Activated naive CD4-positive, alpha-beta T cell (primary cell): Measurements from ENCODE around the gene ACMSD.
"Not testable (repeated sequence)": the region's sequence is repeated elsewhere in the genome, so short reads cannot be mapped to it uniquely, and the experiment has no call there.

Source experiments
- DNase-seq, 4 experiments: peaks; one replicate each; lab custom pipeline; 2025; lab: John Stamatoyannopoulos, UW

The ACMSD gene

DNA sequence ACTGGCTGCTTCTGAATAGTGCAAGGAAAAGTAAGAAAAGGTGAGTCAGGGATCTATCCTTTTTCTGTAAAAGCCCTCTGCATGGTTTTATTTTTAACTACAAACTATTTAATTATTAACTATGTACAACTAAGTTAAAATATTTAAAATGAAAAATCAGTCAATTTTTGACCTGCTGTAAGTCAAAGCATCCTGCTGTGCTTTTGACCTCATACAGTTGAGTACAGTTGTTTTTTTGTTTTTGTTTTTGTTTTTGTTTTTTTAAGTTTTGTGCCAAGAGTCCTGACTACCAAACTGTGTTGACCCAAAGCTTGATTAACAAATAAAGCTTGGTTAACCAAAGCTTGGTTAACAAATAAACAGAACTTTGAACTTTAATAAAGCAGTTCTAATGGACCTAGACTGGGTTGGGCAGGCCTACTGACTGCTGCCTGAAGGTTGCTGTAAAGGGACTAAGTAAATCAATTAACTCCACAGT lies at the start of gene ACMSD:
Gene ACMSD (plus strand): TSS at position 474 of the 478 bp plus-strand sequence. CDS start 67 bp downstream, outside the sequence.
- DNase-seq = no peak

DNA sequence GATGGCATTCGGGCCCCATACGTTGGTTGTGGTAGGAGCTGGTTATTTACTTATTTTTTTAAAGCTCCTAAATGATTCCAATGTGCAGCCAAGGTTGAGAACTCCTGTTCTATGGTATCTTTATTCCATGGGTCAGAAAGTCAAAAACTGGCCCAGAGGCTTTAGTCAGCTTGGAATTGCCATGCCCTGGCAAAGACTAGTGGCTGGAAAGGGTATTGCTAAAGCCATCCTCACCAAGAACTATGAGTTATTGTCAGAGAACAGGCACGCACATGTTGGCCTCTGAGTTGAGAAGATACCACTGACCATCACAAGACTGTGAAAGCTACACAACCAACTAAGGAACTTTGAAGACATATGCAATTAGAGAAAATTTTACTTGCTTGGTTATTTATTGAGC lies 47.9 kb upstream of the ACMSD start:
- no peak for DNase-seq

DNA sequence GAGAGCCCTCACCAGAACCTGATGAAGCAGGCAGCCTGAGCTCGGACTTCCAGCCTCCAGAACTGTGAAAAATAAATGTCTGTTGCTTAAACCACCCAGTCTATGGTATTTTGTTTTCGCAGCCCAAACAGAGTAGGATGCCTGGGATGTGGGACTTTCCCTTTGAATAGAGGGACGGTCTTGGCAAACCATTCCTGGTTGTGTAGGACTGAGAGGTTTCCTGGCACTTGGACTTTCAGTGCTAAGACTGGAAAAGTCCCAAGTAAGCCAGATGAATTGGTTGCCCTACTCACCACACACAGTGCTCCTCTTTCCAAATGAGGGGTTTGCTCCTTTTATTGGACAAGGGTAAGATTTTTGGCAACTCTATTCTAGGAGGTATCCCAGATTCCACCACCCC lies 46.8 kb upstream of the ACMSD start:
- no peak for DNase-seq

DNA sequence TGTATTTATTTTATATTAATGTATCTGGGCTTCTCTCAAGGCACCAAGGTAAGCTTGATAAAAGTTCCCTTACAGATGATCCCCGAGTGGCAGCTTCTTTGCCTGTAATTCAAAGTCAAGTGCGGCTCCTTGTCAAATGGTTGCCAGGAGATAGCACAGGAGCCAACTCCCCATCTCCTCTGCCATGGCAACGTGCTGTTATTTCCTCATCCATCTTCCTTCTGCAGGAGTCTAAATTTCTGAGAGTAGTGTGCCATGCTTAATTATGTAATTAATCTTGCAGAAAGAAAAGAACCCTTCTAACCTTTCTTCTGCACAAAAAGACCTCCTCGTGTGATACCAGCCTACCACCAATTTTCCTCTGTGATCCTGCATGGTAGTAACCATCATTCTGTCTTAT lies 46.2 kb upstream of the ACMSD start:
- no peak for DNase-seq

DNA sequence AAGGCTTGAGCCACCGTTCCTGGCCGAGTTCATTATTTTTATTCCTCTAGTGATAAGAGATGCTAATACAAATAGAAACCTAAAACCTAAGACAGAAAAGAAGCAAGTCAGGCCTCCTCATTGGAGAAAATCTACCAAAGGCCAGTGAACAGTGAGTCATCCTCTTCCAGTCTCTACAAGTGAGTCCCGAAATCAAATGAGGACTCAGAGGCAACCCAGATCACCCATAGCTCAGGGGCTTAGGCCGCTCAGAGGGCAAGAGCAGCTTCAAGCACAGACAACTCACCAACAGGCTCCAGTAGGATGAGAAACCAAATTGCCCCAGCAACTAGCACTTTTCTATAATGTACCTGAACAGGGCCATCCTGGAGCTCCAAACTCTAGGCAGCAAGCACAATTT lies 42.7 kb upstream of the ACMSD start:
- no peak for DNase-seq

DNA sequence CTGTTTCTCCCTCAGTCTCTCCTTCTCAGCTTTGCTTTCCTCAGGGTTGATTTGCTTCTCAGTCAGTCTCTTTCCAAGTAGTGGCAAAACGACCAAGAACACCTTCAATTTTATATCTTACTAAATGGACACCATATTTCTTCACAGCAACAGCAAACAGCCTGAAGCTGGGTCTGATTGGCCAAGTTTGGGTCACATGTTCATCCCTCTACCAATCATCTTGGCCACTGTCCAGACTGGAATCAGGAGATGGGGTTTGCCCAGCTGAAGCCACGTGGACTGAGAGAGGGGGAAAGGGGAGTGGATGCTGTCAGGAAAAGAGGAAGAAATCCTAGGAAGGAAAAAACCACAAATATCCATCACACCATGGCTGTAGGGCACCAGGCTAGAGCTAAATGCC lies 42.0 kb upstream of the ACMSD start:
- DNase-seq = no peak

DNA sequence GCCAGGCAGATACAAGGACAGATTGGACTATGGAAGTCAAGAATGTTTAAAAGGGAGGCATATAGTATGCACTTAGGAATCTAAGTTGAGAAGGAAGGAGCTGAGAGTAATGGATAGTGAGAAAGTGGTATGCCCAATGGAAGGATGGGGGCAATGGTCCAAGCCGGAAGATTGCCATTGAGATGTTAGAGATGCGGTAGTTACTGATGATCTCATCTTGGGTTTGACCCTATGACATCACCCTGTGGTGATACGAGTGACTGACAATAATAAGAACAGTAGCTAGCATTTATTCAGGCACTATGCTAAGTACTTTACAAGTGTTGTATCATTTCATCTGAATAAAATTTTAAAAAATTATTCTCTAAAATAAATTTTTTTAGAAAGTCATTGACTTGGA lies 38.5 kb upstream of the ACMSD start:
- no peak for DNase-seq

DNA sequence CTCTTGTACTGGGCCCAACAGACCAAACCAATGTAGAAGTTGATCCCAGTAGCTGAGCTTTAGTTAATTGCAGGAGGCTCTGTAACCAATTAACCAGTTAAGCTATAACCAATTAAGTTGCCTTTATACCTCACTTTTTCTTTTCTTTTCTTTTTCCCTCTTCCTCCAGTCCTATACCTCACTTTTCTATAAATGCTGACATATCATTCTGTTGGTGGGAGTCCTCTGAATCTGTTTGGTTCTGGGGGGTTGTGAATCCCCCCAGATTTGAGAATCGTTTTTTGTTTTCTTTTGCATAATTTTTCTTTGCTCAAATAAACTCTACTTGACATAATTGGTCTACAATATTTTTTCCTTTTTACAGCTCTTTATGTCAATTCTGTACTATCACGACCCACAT lies 38.1 kb upstream of the ACMSD start:
- no peak for DNase-seq

DNA sequence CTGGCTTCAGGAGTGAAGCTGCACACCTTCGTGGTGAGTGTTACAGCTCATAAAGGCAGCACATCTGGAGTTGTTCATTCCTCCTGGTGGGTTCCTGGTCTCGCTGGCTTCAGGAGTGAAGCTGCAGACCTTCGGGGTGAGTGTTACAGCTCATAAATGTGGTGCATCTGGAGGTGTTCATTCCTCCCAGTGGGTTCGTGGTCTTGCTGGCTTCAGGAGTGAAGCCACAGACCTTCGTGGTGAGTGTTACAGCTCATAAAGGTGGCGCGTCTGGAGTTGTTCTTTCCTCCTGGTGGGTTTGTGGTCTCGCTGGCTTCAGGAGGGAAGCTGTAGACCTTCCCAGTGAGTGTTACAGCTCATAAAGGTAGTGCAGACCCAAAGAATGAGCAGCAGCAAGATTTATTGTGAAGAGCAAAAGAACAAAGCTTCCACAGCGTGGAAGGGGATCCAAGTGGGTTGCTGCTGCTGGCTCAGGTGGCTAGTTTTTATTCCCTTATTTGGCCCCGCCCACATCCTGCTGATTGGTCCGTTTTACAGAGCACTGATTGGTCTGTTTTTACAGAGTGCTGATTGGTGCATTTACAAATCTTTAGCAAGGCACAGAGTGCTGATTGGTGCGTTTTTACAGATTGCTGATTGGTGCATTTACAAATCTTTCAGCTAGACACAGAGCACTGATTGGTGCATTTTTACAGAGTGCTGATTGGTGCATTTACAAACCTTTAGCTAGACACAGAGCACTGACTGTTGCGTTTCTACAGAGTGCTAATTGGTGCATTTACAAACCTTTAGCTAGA lies 34.6 kb upstream of the ACMSD start:
- DNase-seq = not testable (repeated sequence)

DNA sequence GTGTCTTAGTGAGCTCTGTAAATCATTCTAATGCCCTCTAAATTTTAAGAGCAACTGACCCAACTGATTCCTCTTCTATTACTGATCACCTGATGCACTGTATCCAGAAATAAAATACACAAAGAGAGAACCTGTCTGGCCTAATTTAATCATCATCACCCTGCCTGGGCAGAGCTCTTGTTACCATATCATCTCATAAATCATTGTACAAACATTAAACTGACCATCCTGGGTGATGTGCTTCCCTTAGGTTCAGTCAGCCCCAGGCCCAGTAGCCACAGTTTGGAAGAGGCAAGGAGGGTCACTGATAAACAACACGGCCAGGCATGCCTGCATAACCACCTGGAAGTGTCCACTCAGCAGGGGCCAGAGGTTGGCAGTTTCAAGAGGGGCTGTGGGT lies 22.7 kb upstream of the ACMSD start:
- no peak for DNase-seq

DNA sequence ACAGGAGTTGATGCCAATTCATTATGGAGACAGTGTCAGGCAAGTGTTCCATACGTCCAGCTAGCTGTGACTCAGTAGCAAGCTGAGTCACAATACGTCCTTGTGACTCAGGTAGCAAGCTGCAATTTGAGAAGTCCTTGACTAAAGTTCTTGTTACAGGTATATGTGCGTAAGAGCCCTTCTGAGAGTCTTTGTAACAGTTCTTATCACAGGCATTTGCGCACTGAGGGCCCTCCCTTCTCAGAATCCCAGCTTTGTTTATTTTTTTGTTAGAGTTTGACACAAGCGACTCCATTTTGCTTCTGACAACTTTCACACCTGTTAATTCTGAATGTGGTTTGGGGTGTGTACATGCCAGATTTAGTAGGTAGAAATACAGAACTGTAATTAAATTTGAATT lies 20.1 kb upstream of the ACMSD start:
- no peak for DNase-seq

DNA sequence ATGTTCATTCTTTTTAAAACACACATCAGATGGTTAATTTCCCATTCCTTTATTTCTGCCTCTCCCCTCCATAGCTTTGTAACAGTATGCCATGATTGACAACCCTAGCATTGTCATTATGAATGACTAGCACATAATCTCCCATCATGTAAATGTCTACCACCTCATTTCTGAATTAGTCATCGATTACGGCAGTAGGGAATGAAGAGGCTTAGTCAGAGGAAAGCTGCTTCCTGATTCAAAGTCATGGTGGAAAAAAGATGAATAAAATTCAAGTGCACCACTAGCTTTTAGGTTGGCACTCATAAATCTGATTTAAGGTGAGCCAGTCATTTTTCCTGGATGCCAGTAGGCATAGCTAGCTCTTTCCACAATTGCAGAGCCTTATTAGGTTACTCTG lies 19.1 kb upstream of the ACMSD start:
- DNase-seq = no peak

DNA sequence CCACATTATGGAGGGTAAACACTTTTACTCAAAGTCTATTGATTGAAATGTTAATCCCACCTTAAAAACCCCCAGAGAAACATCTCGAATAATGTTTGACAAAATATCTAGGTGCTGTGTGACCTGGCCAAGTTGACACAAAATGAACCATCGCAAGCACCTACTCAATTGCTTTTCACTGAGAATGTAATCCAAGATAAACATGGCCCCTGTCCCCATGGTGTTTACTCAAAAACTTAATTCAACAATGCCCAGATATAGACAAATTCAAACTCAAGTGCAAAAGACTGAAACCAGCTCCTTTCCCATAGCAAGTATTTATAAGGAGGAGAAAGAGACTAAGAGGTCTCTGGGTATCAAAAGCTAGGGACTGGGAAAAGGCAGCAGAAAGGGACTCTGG lies 15.0 kb upstream of the ACMSD start:
- no peak for DNase-seq

DNA sequence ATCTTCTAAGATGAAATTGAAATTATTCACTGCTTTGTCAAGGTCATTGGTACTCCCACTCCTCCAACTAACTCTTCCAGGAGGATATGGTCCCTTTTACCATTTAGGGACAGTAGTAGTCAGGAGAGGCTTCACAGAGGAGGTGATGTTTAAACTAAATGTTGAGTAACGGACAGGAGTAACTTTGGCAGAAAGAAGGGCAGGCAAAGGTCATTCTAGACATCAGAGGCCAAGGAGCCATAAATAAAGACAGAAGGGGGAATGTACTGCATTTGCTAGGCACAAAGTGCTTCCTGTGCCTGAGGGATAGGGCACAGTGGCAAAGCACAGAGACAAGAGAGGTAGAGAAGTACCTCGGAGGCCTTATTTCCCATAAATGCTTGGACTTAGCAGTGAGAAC lies 14.6 kb upstream of the ACMSD start:
- DNase-seq = no peak

DNA sequence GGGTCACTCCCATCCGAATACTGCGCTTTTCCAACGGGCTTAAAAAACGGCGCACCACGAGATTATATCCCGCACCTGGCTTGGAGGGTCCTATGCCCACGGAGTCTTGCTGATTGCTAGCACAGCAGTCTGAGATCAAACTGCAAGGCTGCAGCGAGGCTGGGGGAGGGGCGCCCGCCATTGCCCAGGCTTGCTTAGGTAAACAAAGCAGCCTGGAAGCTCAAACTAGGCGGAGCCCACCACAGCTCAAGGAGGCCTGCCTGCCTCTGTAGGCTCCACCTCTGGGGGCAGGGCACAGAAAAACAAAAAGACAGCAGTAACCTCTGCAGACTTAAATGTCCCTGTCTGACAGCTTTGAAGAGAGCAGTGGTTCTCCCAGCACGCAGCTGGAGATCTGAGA lies 12.7 kb upstream of the ACMSD start:
- not testable (repeated sequence) for DNase-seq

DNA sequence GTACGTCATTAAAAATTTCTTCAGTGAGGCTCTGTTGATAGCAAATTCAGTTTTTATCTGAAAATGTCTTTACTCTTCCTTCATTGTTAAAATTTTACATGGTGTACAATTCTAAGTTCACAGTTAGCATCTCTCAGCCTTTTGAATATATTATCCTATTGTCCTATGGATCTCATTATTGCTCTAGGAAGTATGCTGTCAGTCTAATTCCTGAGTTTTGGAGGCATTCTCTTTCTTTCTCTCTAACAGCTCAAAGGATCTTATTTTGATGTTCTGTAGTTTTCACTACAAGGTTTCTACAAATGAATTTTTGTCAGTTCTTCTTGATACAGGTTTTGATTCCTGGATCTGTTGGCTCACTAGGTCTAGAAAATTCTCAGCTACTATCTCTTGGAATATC lies 2.9 kb upstream of the ACMSD start:
- DNase-seq = no peak

DNA sequence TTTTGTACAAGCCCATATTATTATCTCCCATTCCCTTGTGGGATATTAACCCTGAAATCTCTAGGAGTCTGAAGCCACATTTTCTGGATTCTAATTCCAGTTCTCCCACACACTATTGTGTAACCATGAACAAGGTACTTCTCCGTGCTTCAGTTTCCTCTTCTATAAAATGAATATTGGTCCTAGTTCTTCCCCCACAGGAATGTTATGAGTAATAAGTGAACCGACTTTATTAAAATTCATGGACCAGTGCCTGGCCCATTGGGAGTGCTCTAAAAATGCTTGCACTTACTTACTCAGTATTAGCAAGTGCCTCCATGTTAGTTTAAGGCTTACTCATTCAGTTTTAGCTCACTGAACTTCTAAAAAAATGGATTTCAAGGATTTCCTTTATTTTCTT lies 1.4 kb upstream of the ACMSD start:
- DNase-seq = no peak

DNA sequence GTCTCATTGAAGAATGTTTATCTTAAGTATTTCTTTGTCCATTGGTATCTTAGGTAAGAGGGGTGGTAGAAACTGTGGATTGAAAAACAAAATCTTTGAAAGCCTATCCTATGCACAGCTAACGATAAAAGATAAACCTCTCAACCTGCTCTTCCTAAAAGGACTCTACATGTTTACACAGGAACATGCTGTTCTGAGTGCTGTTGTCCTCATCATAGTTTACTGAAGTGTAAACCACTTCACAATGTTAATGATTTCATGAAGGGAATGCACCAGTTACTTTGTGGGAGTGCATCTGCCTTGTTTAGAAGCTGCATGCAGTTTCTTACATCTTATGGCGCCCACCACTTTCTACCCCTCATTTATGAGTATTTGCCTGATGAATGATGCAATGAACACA lies 1.2 kb downstream of the ACMSD start:
- no peak for DNase-seq

DNA sequence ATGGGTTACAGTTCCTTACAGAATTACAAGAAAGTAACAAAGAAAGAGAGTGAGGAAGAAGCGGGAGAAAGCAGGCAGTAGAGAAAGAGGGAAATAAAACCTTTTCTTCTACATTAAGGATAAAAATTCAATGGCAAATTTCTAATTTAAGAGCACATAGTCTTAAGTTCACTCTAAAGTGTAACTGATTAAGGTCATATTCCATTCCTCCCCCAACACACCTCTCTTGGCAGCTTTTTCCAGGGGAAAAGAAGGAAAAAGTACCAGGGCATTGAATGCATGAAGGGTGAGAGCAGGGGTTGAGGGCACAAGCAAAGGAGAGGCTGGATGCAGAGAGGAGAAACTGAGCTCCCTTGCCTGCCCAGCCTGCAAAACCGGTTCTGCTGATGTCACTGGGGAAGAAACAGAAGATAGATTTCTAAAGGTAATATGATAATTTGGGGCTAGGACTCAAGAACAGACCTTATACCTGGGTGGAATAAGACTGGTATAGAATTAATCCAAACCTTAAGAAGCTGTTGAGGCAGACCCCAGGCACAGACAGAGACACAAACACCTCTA lies 4.6 kb downstream of the ACMSD start:
- DNase-seq = no peak

DNA sequence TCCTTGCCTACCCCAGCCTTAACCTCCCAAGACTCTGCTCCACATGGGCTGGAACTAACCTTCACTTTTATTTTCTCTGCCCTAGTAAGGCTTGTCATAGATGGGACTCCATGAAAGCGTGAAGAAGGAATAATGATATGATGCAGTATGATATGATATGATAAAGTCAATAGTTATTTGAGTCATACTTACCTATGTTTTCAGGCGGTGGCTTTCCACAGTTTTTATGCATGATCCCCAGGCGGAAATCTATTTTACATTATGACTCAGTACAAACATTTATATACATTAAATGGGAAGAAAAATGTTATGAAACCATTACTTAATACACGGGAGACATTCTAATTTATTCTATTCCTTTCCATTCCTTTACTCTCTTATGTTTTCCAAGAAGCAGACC lies 5.6 kb downstream of the ACMSD start:
- DNase-seq = no peak

DNA sequence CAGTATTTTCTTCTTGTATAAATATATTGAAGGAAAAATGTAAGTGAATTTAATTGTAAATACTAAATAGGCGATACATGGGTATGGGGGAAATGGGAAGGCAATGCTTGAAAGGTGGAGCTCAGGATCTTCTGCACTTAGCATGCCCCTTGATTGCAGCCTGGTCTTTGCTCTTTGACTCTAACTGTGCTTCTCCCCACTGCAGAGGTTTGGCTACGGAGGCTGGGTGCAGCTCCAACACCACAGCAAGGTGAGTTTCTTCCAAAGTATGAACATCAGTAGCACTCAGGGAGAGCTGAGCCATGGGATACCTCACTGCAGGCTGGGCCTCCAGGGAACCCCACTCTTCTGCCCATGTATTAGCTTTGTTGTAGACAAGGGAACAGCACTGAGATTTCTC lies 6.6 kb downstream of the ACMSD start:
- DNase-seq = no peak

DNA sequence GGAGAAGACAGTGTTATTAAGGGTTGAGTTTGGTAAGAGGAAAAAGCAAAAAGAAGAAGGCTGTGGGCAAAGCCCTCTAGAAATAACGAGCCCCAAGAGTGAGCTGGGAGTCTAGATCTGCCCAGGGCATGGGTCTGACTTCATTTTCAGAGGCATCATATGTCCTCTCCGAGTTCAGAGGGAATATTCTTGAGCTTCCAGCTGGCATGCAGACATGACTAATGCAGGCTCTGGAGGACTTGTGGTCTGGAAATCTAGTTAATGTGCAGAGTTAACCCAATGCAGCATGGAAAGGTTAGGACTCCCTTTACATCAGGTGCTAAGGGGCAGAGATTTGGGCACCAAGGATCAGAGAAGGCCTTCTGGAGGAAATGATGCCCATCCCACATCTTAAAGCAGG lies 7.3 kb downstream of the ACMSD start:
- no peak for DNase-seq

DNA sequence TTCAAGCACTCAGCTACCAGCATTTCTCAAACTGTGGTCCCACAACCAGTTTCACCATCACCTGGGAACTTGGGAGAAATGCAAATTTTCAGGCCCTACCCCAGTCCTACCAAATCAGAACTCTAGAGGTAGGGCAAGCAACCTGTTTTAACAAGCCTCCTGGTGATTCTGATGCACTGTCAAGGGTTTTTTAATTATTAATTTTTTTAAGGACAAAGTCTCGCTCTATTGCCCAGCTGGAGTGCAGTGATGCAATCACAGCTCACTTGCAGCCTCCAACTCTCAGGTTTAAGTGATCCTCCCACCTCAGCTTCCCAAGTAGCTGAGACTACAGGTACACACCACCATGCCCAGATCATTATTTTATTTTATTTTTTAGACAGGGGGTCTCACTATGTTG lies 7.8 kb downstream of the ACMSD start:
- no peak for DNase-seq

DNA sequence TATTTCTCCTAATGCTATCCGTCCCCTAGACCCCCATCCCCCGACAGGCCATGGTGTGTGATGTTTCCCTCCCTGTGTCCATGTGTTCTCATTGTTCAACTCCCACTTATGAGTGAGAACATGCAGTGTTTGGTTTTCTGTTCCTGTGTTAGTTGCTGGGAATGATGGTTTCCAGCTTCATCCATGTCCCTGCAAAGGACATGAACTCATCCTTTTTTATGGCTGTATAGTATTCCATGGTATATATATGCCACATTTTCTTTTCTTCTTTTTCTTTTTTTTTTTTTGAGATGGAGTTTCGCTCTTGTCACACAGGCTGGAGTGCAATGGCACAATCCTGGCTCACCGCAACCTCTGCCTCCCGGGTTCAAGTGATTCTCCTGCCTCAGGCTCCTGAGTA lies 9.2 kb downstream of the ACMSD start:
- DNase-seq = not testable (repeated sequence)
